K562 (cell line): ENCODE results near the gene FOXO4. TPM values are rescaled to one million over a fixed set of nuclear protein-coding genes. Genes with fewer than 3 reads are reported as not detected.

Source experiments
- GATAD2B ChIP-seq: fragments of 450-650 bp; IDR thresholded peaks from 2 replicates; pipeline ENCODE4 v1.6.1; 2017; ENCODE audit warnings: mild to moderate bottlenecking, borderline replicate concordance
- MYC ChIP-seq, 2 experiments: fragments of 250-450 bp in 1 of 2; sonication (Bioruptor Pico) in 1 of 2; IDR thresholded peaks; 2 replicates each; pipeline versions ENCODE4 v1.5.1 to v1.6.1; 2012 to 2021; ENCODE audit warnings: low read depth in 2 of 2, borderline replicate concordance in 1 of 2, improper control_type of control experiment in 1 of 2, low read length in 1 of 2, mild to moderate bottlenecking in 1 of 2, moderate library complexity in 1 of 2
- NEUROD1 ChIP-seq: fragments of 150-350 bp; IDR thresholded peaks from 2 replicates; pipeline ENCODE4 v1.6.1; 2014; ENCODE audit warnings: borderline replicate concordance, low read length, low read depth; ENCODE audit not compliant: partially characterized antibody
- NFIC ChIP-seq: fragments of 450-650 bp; IDR thresholded peaks from 2 replicates; pipeline ENCODE4 v1.6.1; 2017; ENCODE audit warnings: mild to moderate bottlenecking, inconsistent platforms
- STAG1 ChIP-seq: sonication (generic); formaldehyde crosslinking; IDR thresholded peaks from 2 replicates; pipeline ENCODE4 v1.5.0; 2020; ENCODE audit warnings: missing genetic modification reagents, borderline replicate concordance
- ZKSCAN3 ChIP-seq: fragments of 250-450 bp; sonication (Bioruptor Pico); IDR thresholded peaks from 2 replicates; pipeline ENCODE4 v1.4.0; 2020
- ZNF134 ChIP-seq: fragments of 250-450 bp; sonication (Bioruptor Pico); conservative IDR thresholded peaks from 2 replicates; pipeline ENCODE4 v1.4.0; 2020
- ZSCAN32 ChIP-seq: fragments of 450-650 bp; formaldehyde crosslinking; IDR thresholded peaks from 2 replicates; pipeline ENCODE4 v1.4.0; 2020; ENCODE audit warnings: mild to moderate bottlenecking, moderate library complexity
- ZZZ3 ChIP-seq: fragments of 450-650 bp; IDR thresholded peaks from 2 replicates; pipeline ENCODE4 v1.6.1; 2016; ENCODE audit warnings: antibody characterized with exemption, mild to moderate bottlenecking, moderate library complexity
- polyA plus RNA-seq, 8 experiments: library from polyadenylated mRNA; depleted of rRNA in 4 of 8; stranded (reverse) in 5 of 8; unstranded in 3 of 8; fragments of >200 nt; fragmentation: Nextera tagmentation in 2 of 8; fragmentation: Illumina TruSeq in 1 of 8; extraction: Ambion mirVana in 2 of 8; extraction: Trizol in 1 of 8; gene quantifications; 2 replicates each; pipeline versions ENCODE4 v1.2.1 to v1.2.3, GENCODE V29; 2011 to 2014; ENCODE audit warnings: inconsistent platforms in 1 of 8, missing spikeins in 1 of 8
- total RNA-seq, 7 experiments: library from RNA; depleted of rRNA in 6 of 7; stranded (reverse); fragments of >200 nt in 6 of 7; fragmentation: Illumina TruSeq in 2 of 7; extraction: Trizol in 2 of 7; gene quantifications; 2 replicates each; pipeline versions ENCODE4 v1.2.1 to v1.2.3, GENCODE V29; 2011 to 2021; ENCODE audit warnings: low replicate concordance in 1 of 7
- TF ChIP-seq, protein P1 (sequence below): fragments of 450-650 bp; IDR thresholded peaks from 2 replicates; pipeline ENCODE4 v1.6.1; 2016; ENCODE audit warnings: low read depth
- TF ChIP-seq, protein P2 (sequence below): fragments of 250-450 bp; sonication (Bioruptor Pico); IDR thresholded peaks from 2 replicates; pipeline ENCODE4 v1.8.0; 2021; ENCODE audit warnings: moderate library complexity, mild to moderate bottlenecking, inconsistent platforms
- TF ChIP-seq, protein P3 (sequence below): fragments of 450-650 bp; formaldehyde crosslinking; IDR thresholded peaks from 2 replicates; pipeline ENCODE4 v1.4.0; 2020; ENCODE audit warnings: mild to moderate bottlenecking, moderate library complexity
- TF ChIP-seq, protein P4 (sequence below): fragments of 450-650 bp; formaldehyde crosslinking; IDR thresholded peaks from 2 replicates; pipeline ENCODE4 v1.4.0; 2022; ENCODE audit warnings: missing genetic modification characterization
- TF ChIP-seq, protein P5 (sequence below): fragments of 250-450 bp; sonication (Bioruptor Pico); IDR thresholded peaks from 2 replicates; pipeline ENCODE4 v1.5.0; 2020; ENCODE audit warnings: mild to moderate bottlenecking

The FOXO4 gene
- total and polyA plus RNA-seq, 9 of the 15 experiments (the other 6 are each of a cell fraction or from before 2014, with no cell fraction given), result 0.13 to 26.6 (median 8.5) TPM

DNA sequence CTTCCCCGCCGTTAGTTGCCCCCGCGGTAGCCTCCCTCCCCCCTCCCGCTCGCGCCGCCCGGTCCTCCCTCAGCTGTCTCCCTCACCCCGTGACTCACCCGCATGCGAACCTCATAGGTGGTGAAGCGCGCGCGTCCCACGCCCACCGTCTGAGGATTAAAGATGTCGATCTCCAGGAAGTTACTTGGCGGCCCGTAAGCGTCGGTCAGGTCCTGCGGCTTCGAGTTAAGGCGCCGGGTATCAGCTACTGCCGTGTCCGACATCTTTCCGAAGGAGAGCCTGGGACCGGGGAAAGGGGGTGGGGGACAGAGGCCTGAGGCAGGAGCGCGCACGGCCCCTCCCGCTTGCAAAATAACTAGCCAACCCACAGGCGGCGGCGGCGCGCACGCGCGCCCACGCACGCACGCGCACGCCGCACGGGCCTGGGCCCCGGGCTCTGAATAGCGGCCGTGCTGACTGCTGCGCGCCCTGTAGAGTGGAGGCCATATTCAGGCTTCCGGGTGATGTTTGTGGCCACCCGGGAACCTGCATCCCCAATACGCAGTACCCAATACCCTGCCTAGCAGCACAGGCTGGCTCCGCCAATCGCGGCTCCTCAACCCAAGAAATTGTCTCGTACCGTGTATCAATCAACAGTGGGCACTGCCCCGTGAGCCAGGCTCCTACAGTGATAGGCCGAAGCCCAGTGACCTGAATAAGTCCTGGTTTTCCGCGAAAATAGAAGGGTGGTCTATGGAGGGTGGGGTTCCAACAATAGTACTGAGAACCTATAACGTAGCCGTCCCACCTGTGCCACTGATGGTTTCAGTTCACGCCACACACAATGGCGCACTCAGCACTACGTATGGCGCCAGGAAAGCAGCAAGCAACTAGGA is 27.4 kb upstream of the FOXO4 start, which contains the start of gene SNX12 (continued):
- TF ChIP-seq, protein P1, sequence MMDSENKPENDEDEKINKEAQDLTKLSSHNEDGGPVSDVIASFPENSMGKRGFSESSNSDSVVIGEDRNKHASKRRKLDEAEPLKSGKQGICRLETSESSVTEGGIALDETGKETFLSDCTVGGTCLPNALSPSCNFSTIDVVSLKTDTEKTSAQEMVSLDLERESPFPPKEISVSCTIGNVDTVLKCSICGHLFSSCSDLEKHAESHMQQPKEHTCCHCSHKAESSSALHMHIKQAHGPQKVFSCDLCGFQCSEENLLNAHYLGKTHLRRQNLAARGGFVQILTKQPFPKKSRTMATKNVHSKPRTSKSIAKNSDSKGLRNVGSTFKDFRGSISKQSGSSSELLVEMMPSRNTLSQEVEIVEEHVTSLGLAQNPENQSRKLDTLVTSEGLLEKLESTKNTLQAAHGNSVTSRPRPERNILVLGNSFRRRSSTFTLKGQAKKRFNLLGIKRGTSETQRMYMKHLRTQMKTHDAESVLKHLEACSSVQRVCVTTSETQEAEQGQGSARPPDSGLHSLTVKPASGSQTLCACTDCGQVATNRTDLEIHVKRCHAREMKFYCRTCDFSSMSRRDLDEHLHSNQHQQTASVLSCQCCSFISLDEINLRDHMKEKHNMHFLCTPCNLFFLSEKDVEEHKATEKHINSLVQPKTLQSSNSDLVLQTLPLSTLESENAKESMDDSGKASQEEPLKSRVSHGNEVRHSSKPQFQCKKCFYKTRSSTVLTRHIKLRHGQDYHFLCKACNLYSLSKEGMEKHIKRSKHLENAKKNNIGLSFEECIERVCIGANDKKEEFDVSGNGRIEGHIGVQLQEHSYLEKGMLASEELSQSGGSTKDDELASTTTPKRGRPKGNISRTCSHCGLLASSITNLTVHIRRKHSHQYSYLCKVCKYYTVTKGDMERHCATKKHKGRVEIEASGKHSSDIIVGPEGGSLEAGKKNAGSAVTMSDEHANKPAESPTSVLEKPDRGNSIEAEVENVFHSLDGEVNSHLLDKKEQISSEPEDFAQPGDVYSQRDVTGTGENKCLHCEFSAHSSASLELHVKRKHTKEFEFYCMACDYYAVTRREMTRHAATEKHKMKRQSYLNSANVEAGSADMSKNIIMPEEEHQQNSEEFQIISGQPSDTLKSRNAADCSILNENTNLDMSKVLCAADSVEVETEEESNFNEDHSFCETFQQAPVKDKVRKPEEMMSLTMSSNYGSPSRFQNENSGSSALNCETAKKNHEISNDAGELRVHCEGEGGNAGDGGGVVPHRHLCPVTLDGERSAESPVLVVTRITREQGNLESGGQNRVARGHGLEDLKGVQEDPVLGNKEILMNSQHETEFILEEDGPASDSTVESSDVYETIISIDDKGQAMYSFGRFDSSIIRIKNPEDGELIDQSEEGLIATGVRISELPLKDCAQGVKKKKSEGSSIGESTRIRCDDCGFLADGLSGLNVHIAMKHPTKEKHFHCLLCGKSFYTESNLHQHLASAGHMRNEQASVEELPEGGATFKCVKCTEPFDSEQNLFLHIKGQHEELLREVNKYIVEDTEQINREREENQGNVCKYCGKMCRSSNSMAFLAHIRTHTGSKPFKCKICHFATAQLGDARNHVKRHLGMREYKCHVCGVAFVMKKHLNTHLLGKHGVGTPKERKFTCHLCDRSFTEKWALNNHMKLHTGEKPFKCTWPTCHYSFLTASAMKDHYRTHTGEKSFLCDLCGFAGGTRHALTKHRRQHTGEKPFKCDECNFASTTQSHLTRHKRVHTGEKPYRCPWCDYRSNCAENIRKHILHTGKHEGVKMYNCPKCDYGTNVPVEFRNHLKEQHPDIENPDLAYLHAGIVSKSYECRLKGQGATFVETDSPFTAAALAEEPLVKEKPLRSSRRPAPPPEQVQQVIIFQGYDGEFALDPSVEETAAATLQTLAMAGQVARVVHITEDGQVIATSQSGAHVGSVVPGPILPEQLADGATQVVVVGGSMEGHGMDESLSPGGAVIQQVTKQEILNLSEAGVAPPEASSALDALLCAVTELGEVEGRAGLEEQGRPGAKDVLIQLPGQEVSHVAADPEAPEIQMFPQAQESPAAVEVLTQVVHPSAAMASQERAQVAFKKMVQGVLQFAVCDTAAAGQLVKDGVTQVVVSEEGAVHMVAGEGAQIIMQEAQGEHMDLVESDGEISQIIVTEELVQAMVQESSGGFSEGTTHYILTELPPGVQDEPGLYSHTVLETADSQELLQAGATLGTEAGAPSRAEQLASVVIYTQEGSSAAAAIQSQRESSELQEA, result peak; percentile 38; the same call in 1 of the 2 replicates
- peak; percentile 27 for TF ChIP-seq NEUROD1
- TF ChIP-seq, protein P2, sequence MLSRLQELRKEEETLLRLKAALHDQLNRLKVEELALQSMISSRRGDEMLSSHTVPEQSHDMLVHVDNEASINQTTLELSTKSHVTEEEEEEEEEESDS (CRISPR knock-in tag), result no peak
- peak; percentile 29 for TF ChIP-seq NFIC
- no peak; the same call in 1 of the 2 replicates for TF ChIP-seq ZNF134
- TF ChIP-seq MYC (IDR thresholded peaks at IDR 0.05; ENCODE audit: low read depth, low read length), result peak; percentile 73
- TF ChIP-seq MYC (CRISPR knock-in tag; IDR thresholded peaks at IDR 0.05; ENCODE audit: borderline replicate concordance, low read depth), result no peak
- no peak for TF ChIP-seq STAG1
- TF ChIP-seq, protein P3, sequence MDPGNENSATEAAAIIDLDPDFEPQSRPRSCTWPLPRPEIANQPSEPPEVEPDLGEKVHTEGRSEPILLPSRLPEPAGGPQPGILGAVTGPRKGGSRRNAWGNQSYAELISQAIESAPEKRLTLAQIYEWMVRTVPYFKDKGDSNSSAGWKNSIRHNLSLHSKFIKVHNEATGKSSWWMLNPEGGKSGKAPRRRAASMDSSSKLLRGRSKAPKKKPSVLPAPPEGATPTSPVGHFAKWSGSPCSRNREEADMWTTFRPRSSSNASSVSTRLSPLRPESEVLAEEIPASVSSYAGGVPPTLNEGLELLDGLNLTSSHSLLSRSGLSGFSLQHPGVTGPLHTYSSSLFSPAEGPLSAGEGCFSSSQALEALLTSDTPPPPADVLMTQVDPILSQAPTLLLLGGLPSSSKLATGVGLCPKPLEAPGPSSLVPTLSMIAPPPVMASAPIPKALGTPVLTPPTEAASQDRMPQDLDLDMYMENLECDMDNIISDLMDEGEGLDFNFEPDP, result no peak
- peak; percentile 83; the same call in 1 of the 2 replicates for TF ChIP-seq GATAD2B
- TF ChIP-seq, protein P4, sequence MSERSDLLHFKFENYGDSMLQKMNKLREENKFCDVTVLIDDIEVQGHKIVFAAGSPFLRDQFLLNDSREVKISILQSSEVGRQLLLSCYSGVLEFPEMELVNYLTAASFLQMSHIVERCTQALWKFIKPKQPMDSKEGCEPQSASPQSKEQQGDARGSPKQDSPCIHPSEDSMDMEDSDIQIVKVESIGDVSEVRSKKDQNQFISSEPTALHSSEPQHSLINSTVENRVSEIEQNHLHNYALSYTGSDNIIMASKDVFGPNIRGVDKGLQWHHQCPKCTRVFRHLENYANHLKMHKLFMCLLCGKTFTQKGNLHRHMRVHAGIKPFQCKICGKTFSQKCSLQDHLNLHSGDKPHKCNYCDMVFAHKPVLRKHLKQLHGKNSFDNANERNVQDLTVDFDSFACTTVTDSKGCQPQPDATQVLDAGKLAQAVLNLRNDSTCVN (CRISPR knock-in tag), result no peak
- TF ChIP-seq ZZZ3, result no peak
- TF ChIP-seq, protein P5, sequence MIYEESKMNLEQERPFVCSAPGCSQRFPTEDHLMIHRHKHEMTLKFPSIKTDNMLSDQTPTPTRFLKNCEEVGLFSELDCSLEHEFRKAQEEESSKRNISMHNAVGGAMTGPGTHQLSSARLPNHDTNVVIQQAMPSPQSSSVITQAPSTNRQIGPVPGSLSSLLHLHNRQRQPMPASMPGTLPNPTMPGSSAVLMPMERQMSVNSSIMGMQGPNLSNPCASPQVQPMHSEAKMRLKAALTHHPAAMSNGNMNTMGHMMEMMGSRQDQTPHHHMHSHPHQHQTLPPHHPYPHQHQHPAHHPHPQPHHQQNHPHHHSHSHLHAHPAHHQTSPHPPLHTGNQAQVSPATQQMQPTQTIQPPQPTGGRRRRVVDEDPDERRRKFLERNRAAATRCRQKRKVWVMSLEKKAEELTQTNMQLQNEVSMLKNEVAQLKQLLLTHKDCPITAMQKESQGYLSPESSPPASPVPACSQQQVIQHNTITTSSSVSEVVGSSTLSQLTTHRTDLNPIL (CRISPR knock-in tag), result no peak
- TF ChIP-seq ZKSCAN3, result no peak
- no peak for TF ChIP-seq ZSCAN32 (CRISPR knock-in tag)
